Mammary epithelial cell (primary cell): ENCODE data around the gene TNRC6A.

Experiments
- EZH2 ChIP-seq: IDR thresholded peaks from 2 replicates; pipeline ENCODE4 v1.6.1; 2012; ENCODE audit warnings: low read length, inconsistent platforms, borderline replicate concordance
- TF ChIP-seq, protein P1 (sequence below), 2 donors: IDR thresholded peaks in 1 of 2; conservative IDR thresholded peaks in 1 of 2; 2 replicates each; pipeline ENCODE4 v1.5.1; 2011 to 2012; ENCODE audit warnings: inconsistent platforms in 2 of 2, low read length in 2 of 2, mild to moderate bottlenecking in 2 of 2, control low read depth in 1 of 2, low read depth in 1 of 2; ENCODE audit not compliant: insufficient read depth in 1 of 2; ENCODE audit errors: extremely low read depth in 1 of 2

DNA sequence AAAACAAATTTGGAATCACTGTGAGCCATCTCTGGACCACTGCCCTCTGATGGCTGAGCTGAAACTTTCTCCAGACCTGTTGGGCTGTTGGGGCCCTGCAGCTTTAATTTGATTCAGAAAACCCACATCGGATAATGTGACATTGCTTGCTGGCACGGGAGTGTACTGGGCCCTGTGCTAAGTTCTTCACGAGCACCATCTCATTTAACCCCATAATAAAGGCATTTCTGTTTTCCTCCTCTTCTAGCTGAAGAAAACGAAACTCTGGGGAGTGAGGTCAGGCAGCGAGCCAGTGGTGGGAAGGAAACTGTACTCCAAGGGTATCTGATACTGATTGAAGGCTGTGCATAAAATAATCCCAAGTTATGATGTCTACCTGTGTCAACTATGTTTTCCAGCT lies 34.5 kb upstream of the TNRC6A start:
- TF ChIP-seq, protein P1, sequence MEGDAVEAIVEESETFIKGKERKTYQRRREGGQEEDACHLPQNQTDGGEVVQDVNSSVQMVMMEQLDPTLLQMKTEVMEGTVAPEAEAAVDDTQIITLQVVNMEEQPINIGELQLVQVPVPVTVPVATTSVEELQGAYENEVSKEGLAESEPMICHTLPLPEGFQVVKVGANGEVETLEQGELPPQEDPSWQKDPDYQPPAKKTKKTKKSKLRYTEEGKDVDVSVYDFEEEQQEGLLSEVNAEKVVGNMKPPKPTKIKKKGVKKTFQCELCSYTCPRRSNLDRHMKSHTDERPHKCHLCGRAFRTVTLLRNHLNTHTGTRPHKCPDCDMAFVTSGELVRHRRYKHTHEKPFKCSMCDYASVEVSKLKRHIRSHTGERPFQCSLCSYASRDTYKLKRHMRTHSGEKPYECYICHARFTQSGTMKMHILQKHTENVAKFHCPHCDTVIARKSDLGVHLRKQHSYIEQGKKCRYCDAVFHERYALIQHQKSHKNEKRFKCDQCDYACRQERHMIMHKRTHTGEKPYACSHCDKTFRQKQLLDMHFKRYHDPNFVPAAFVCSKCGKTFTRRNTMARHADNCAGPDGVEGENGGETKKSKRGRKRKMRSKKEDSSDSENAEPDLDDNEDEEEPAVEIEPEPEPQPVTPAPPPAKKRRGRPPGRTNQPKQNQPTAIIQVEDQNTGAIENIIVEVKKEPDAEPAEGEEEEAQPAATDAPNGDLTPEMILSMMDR (conservative IDR thresholded peaks at IDR 0.05 in 1 of 2, IDR thresholded peaks at IDR 0.05 in 1 of 2; ENCODE audit: extremely low read depth in 1 of 2, insufficient read depth in 1 of 2, low read depth in 1 of 2, low read length in 2 of 2), result no peak
- no peak for TF ChIP-seq EZH2
